GM13976 (cell line): ENCODE data around the gene FSTL5.

Experiments
- DNase-seq: peaks from one replicate; pipeline ENCODE4 v3.0.0; 2012; ENCODE audit warnings: low spot score
- CTCF ChIP-seq: IDR thresholded peaks from 2 replicates; pipeline ENCODE4 v1.5.1; 2012; ENCODE audit warnings: borderline replicate concordance, mild to moderate bottlenecking; ENCODE audit not compliant: insufficient read depth; ENCODE audit errors: extremely low read depth, missing control alignments, control extremely low read depth
- in situ Hi-C: fragments of 300-500 bp; cut with MboI; formaldehyde crosslinking; loops from one replicate; pipeline ENCODE4 v1.12.0; 2022; ENCODE audit warnings: low sequenced_read_pairs, mixed read lengths, inconsistent platforms; ENCODE audit not compliant: unreplicated experiment

The FSTL5 gene

GRCh38 chr4:161604516-161605300 is 559.1 kb downstream of the FSTL5 start:
- peak; percentile 16 for DNase-seq
- in situ Hi-C loops: no loop called here
- TF ChIP-seq CTCF: no peak

GRCh38 chr4:161601011-161601410 is 562.8 kb downstream of the FSTL5 start:
- in situ Hi-C loops: no loop called here
- no peak for TF ChIP-seq CTCF
- no peak for DNase-seq

- in situ Hi-C loops: no loop called here
- no peak for TF ChIP-seq CTCF
Observed at GRCh38 chr4:161595230-161595771, 568.5 kb downstream of the FSTL5 start.

GRCh38 chr4:161585011-161585410 is 578.8 kb downstream of the FSTL5 start:
- in situ Hi-C loops: no loop called here
- no peak for DNase-seq
- TF ChIP-seq CTCF: no peak

More at GRCh38 chr4:161595230-161595771, 568.5 kb downstream of the FSTL5 start:
- DNase-seq: no peak

GRCh38 chr4:161583549-161583948 is 580.3 kb downstream of the FSTL5 start:
- DNase-seq: no peak
- in situ Hi-C loops: no loop called here
- no peak for TF ChIP-seq CTCF

- TF ChIP-seq CTCF: no peak
- in situ Hi-C loops: no loop called here
- DNase-seq: no peak
Observed at GRCh38 chr4:161581262-161582230, 582.3 kb downstream of the FSTL5 start.
